HUES64 (cell line): ENCODE data around the gene KRTCAP2.

Source experiments
- H3K27ac ChIP-seq: 2 replicates; pipeline ENCODE4 v1.7.0; 2013; ENCODE audit warnings: low read depth, low read length, inconsistent platforms
- H3K27me3 ChIP-seq: 2 replicates; pipeline ENCODE4 v1.6.1; 2013; ENCODE audit warnings: mild to moderate bottlenecking, low read length; ENCODE audit not compliant: insufficient read depth
- H3K36me3 ChIP-seq: 2 replicates; pipeline ENCODE4 v1.6.1; 2013; ENCODE audit warnings: mild to moderate bottlenecking, low read length; ENCODE audit not compliant: insufficient read depth
- H3K4me1 ChIP-seq: 2 replicates; pipeline ENCODE4 v1.6.1; 2013; ENCODE audit warnings: mild to moderate bottlenecking, low read length, moderate library complexity; ENCODE audit not compliant: insufficient read depth
- H3K4me3 ChIP-seq: 2 replicates; pipeline ENCODE4 v1.5.1; 2013; ENCODE audit warnings: mild to moderate bottlenecking, low read length, moderate library complexity
- H3K9ac ChIP-seq: 2 replicates; pipeline ENCODE4 v1.6.1; 2013; ENCODE audit warnings: mild to moderate bottlenecking, low read depth, low read length
- H3K9me3 ChIP-seq: 2 replicates; pipeline ENCODE4 v1.6.1; 2013; ENCODE audit warnings: low read depth, low read length; ENCODE audit not compliant: insufficient read depth
- WGBS: fragments of 150-250, 120-280 bp; methylation state at CpG from one replicate; pipeline ENCODE4 v1.1.7; 2013; ENCODE audit warnings: missing lambda C conversion rate; 5-methylcytosine and 5-hydroxymethylcytosine counted together

The KRTCAP2 gene

GRCh38 chr1:155208541-155209311 is 35.6 kb upstream of the KRTCAP2 start, which contains the start of gene MTX1:
Gene MTX1, plus strand, starts transcription at chr1:155208695. Its CDS starts 110 bp downstream, at chr1:155208805.
- WGBS = under 1% methylated on average over 64 of the region's 64 CpGs
- Histone ChIP-seq H3K4me1 (peaks cover 18% of the 10 kb centered on the region; the same call in 1 of the 2 replicates), H3K27ac (peak within 1 kb of the TSS; percentile 99)

GRCh38 chr1:155207806-155208540 is 34.9 kb upstream of the KRTCAP2 start, which contains the start of gene THBS3:
Gene THBS3, minus strand, starts transcription at chr1:155207897. Its CDS starts 21 bp downstream, at chr1:155207876.
- Histone ChIP-seq H3K9ac (peak within 1 kb of the TSS; percentile 97), H3K9me3 (no peaks in the 10 kb centered on the region), H3K4me3 (peak within 1 kb of the TSS; percentile 99), H3K27me3 (no peaks in the 10 kb centered on the region), H3K36me3 (peaks cover 21% of the 10 kb centered on the region), H3K4me1 (peaks cover 18% of the 10 kb centered on the region; the same call in 1 of the 2 replicates), H3K27ac (peak within 1 kb of the TSS; percentile 99)
- WGBS = 6% methylated on average over 17 of the region's 17 CpGs

More at GRCh38 chr1:155208541-155209311, 35.6 kb upstream of the KRTCAP2 start, which contains the start of gene MTX1:
- Histone ChIP-seq H3K4me3 (peak within 1 kb of the TSS; percentile 99), H3K36me3 (peaks cover 15% of the 10 kb centered on the region), H3K27me3 (no peaks in the 10 kb centered on the region), H3K9me3 (no peaks in the 10 kb centered on the region), H3K9ac (peak within 1 kb of the TSS; percentile 97)

GRCh38 chr1:155206891-155207805 is 34.0 kb upstream of the KRTCAP2 start:
- Histone ChIP-seq H3K36me3 (peaks cover 30% of the 10 kb centered on the region), H3K27ac (peak overlapping the region; percentile 53; the same call in 1 of the 2 replicates), H3K4me3 (peak overlapping the region; percentile 99), H3K9me3 (no peaks in the 10 kb centered on the region), H3K4me1 (peaks cover 18% of the 10 kb centered on the region; the same call in 1 of the 2 replicates), H3K27me3 (no peaks in the 10 kb centered on the region), H3K9ac (peak overlapping the region; percentile 67)
- 9% methylated on average over 13 of the region's 13 CpGs for WGBS

GRCh38 chr1:155205969-155206593 is 33.0 kb upstream of the KRTCAP2 start:
- Histone ChIP-seq H3K4me3 (no peak overlapping the region), H3K36me3 (peaks cover 40% of the 10 kb centered on the region), H3K9me3 (no peaks in the 10 kb centered on the region), H3K27ac (no peak overlapping the region), H3K27me3 (no peaks in the 10 kb centered on the region), H3K9ac (no peak overlapping the region), H3K4me1 (peaks cover 18% of the 10 kb centered on the region; the same call in 1 of the 2 replicates)
- 89% methylated on average over 9 of the region's 9 CpGs for WGBS

GRCh38 chr1:155205035-155205434 is 31.9 kb upstream of the KRTCAP2 start:
- Histone ChIP-seq H3K4me1 (peaks cover 17% of the 10 kb centered on the region; the same call in 1 of the 2 replicates), H3K4me3 (no peak overlapping the region), H3K36me3 (peaks cover 46% of the 10 kb centered on the region), H3K9me3 (no peaks in the 10 kb centered on the region), H3K27ac (no peak overlapping the region), H3K9ac (no peak overlapping the region), H3K27me3 (no peaks in the 10 kb centered on the region)
- 93% methylated on average over 14 of the region's 14 CpGs for WGBS

- no peak overlapping the region for H3K9ac ChIP-seq
- no peak overlapping the region for H3K27ac ChIP-seq
- no peak overlapping the region for H3K4me3 ChIP-seq
- H3K9me3 ChIP-seq = no peaks in the 10 kb centered on the region
- no peaks in the 10 kb centered on the region for H3K27me3 ChIP-seq
- H3K36me3 ChIP-seq = peaks cover 66% of the 10 kb centered on the region
- 96% methylated on average over 19 of the region's 19 CpGs for WGBS
- peaks cover 8% of the 10 kb centered on the region; the same call in 1 of the 2 replicates for H3K4me1 ChIP-seq
Measured at GRCh38 chr1:155202731-155203515, 29.8 kb upstream of the KRTCAP2 start.

GRCh38 chr1:155202198-155202597 is 29.1 kb upstream of the KRTCAP2 start:
- Histone ChIP-seq H3K4me1 (peaks cover 9% of the 10 kb centered on the region), H3K27ac (no peak overlapping the region), H3K9ac (no peak overlapping the region), H3K4me3 (no peak overlapping the region), H3K36me3 (peaks cover 73% of the 10 kb centered on the region), H3K9me3 (no peaks in the 10 kb centered on the region), H3K27me3 (no peaks in the 10 kb centered on the region)
- WGBS = 91% methylated on average over 7 of the region's 7 CpGs

- H3K9ac ChIP-seq = no peak overlapping the region
- H3K4me1 ChIP-seq = peaks cover 15% of the 10 kb centered on the region
- H3K4me3 ChIP-seq = no peak overlapping the region
- H3K36me3 ChIP-seq = peaks cover 82% of the 10 kb centered on the region
- WGBS = 96% methylated on average over 5 of the region's 5 CpGs
- no peaks in the 10 kb centered on the region for H3K27me3 ChIP-seq
- H3K9me3 ChIP-seq = no peaks in the 10 kb centered on the region
- no peak overlapping the region for H3K27ac ChIP-seq
Measured at GRCh38 chr1:155200920-155201319, 27.8 kb upstream of the KRTCAP2 start.

GRCh38 chr1:155199792-155200191 is 26.7 kb upstream of the KRTCAP2 start:
- no peaks in the 10 kb centered on the region for H3K9me3 ChIP-seq
- peaks cover 79% of the 10 kb centered on the region for H3K36me3 ChIP-seq

More at GRCh38 chr1:155199792-155200191, 26.7 kb upstream of the KRTCAP2 start:
- H3K27me3 ChIP-seq = no peaks in the 10 kb centered on the region
- H3K4me1 ChIP-seq = peaks cover 15% of the 10 kb centered on the region
- H3K9ac ChIP-seq = no peak overlapping the region
- 90% methylated on average over 4 of the region's 4 CpGs for WGBS
- H3K4me3 ChIP-seq = no peak overlapping the region
- H3K27ac ChIP-seq = no peak overlapping the region
